ENCODE results near the gene DPAGT1. TPM values are rescaled to one million over a fixed set of nuclear protein-coding genes. Genes with fewer than 3 reads are reported as not detected.

Gene DPAGT1
- total RNA-seq, 1 experiment from 2014 or later: 45.1 TPM

DNA sequence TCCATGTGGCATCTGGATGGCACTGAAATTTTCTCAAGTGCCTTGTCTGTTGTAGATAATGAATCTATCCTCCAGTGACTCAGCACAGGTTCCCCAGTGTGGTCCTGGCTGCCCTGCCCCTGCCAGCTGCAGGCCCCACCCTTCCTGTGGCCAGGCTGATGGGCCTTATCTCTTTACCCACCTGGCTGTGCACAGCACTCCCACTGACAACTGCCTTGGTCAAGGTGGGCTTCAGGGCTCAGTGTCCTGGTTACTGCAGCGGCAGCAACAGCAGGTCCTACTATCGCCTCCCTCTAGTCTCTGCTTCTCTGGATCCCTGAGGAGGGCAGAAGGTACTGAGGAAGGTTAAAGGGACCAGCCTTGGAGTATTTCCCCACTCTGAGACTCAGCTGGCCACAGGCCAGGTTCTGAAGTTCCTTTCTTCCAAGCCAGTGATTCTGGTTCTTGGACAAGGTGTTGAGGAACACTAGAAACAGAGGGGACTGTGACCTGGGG is 13.9 kb downstream of the DPAGT1 start:
- CTCF ChIA-PET: no interaction called here
- Histone ChIP-seq H3K9me3 (ENCODE audit: control insufficient read depth in 1 of 2, insufficient read depth in 1 of 2, low read depth in 1 of 2, low read length in 2 of 2) (no peaks in the 10 kb centered on the region), H3K9ac (ENCODE audit: low read length) (peak overlapping the region; percentile 19), H4K20me1 (ENCODE audit: insufficient read depth) (no peaks in the 10 kb centered on the region), H3K4me1 (ENCODE audit: control insufficient read depth in 1 of 2, insufficient read depth in 2 of 2, low read length in 2 of 2) (peaks cover 25 to 40% of the 10 kb centered on the region in 2 experiments), H3K36me3 (ENCODE audit: control insufficient read depth in 1 of 2, insufficient read depth in 2 of 2, low read length in 2 of 2) (peaks cover 0 to 5% of the 10 kb centered on the region in 2 experiments; a peak in 1 of 4 replicates), H3K9me2 (ENCODE audit: insufficient read depth) (no peaks in the 10 kb centered on the region), H2AFZ (ENCODE audit: low read depth, low read length, poor library complexity, severe bottlenecking) (no peak overlapping the region), H3K27ac (ENCODE audit: low read depth, low read length) (peak overlapping the region; percentile 40; the same call in 1 of the 2 replicates), H3K79me2 (ENCODE audit: insufficient read depth, low read length) (peaks cover 27% of the 10 kb centered on the region), H3K4me3 (replicated peaks in 1 of 2; ENCODE audit: low read depth in 1 of 2, low read length in 2 of 2) (0 out of 4 replicates have a peak overlapping the region, but pooled peaks of 1 of the 2 experiments have one; percentile 4), H3K27me3 (ENCODE audit: insufficient read depth, low read length) (no peaks in the 10 kb centered on the region), H3K4me2 (ENCODE audit: low read length) (peak overlapping the region; percentile 46)
- DNase-seq (ENCODE audit: low read depth, low spot score) (no peak), ATAC-seq (no peak)
- intact Hi-C loops (cut with micrococcal nuclease): no loop called here
- POLR2A ChIA-PET: no interaction called here
- RAD21 ChIA-PET (ENCODE audit: low non-redundant PET in 1 of 2, low total read pairs in 2 of 2, uncharacterized antibody in 2 of 2, unreplicated experiment in 2 of 2): no interaction called here
- no TSS peak for BruUV-seq (replicated peaks)
- TF ChIP-seq EZH2phosphoT487 (IDR thresholded peaks at IDR 0.05; ENCODE audit: borderline replicate concordance) (no peak), FOSL1 (IDR thresholded peaks at IDR 0.05; ENCODE audit: low read depth) (0 out of 2 replicates have a peak, but pooled peaks have one; percentile 7)
- TF ChIP-seq, protein P1, sequence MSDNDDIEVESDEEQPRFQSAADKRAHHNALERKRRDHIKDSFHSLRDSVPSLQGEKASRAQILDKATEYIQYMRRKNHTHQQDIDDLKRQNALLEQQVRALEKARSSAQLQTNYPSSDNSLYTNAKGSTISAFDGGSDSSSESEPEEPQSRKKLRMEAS (IDR thresholded peaks at IDR 0.05): peak; percentile 26; the same call in 1 of the 2 replicates

DNA sequence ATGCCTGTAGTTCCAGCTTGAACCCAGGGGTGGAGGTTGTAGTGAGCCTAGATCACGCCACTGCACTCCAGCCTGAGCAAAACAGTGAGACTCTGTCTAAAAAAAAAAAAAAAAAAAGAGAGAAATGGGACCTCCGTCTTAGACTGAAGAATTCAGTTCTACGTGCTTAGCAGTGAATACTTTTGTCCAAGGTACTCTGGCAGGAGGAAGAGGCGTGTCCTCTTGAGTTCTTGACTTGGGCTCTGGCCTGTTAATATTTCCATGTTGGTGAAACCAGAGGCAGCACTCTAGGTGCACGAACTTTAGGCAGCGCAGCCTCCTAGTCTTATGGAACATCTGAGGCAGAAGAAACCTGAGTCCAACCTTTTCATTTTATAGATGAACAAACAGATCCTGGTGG is 14.5 kb downstream of the DPAGT1 start:
- RAD21 ChIA-PET (ENCODE audit: low non-redundant PET in 1 of 2, low total read pairs in 2 of 2, uncharacterized antibody in 2 of 2, unreplicated experiment in 2 of 2): no interaction called here
- H3K27ac ChIP-seq (ENCODE audit: low read depth, low read length): peak overlapping the region; percentile 40; the same call in 1 of the 2 replicates
- no peak overlapping the region for H2AFZ ChIP-seq (ENCODE audit: low read depth, low read length, poor library complexity, severe bottlenecking)
- intact Hi-C loops (cut with micrococcal nuclease): no loop called here
- H3K9ac ChIP-seq (ENCODE audit: low read length): peak overlapping the region; percentile 19
- no peaks in the 10 kb centered on the region for H3K36me3 ChIP-seq (ENCODE audit: control insufficient read depth in 1 of 2, insufficient read depth in 2 of 2, low read length in 2 of 2)
- TF ChIP-seq EZH2phosphoT487 (IDR thresholded peaks at IDR 0.05; ENCODE audit: borderline replicate concordance) (no peak), RAD21 (IDR thresholded peaks at IDR 0.05; ENCODE audit: low read depth) (no peak), TCF7L2 (IDR thresholded peaks at IDR 0.05; ENCODE audit: borderline replicate concordance, extremely low read depth, insufficient read depth, insufficient read length) (no peak), POLR2AphosphoS5 (IDR thresholded peaks at IDR 0.05; ENCODE audit: low read depth, low read length) (no peak), YY1 (IDR thresholded peaks at IDR 0.05; ENCODE audit: extremely low read depth, insufficient replicate concordance, low read depth, low read length) (no peak), EZH2 (IDR thresholded peaks at IDR 0.05) (no peak)
- TF ChIP-seq, protein P2, sequence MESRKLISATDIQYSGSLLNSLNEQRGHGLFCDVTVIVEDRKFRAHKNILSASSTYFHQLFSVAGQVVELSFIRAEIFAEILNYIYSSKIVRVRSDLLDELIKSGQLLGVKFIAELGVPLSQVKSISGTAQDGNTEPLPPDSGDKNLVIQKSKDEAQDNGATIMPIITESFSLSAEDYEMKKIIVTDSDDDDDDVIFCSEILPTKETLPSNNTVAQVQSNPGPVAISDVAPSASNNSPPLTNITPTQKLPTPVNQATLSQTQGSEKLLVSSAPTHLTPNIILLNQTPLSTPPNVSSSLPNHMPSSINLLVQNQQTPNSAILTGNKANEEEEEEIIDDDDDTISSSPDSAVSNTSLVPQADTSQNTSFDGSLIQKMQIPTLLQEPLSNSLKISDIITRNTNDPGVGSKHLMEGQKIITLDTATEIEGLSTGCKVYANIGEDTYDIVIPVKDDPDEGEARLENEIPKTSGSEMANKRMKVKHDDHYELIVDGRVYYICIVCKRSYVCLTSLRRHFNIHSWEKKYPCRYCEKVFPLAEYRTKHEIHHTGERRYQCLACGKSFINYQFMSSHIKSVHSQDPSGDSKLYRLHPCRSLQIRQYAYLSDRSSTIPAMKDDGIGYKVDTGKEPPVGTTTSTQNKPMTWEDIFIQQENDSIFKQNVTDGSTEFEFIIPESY (IDR thresholded peaks at IDR 0.05; ENCODE audit: extremely low read depth, insufficient replicate concordance, low read length): no peak
- TF ChIP-seq, protein P1 (IDR thresholded peaks at IDR 0.05): no peak
- CTCF ChIA-PET: interaction anchor here (2.6 kb wide), 1 partner anchor 8 kb away, joined by 20 read pairs; a partner anchor contains a TSS
- BruUV-seq (replicated peaks): no TSS peak
- H3K4me1 ChIP-seq (ENCODE audit: control insufficient read depth in 1 of 2, insufficient read depth in 2 of 2, low read length in 2 of 2): peaks cover 25 to 37% of the 10 kb centered on the region in 2 experiments
- no peaks in the 10 kb centered on the region for H3K9me3 ChIP-seq (ENCODE audit: control insufficient read depth in 1 of 2, insufficient read depth in 1 of 2, low read depth in 1 of 2, low read length in 2 of 2)
- H3K4me2 ChIP-seq (ENCODE audit: low read length): peak overlapping the region; percentile 46
- ATAC-seq: no peak
- peaks cover 24% of the 10 kb centered on the region for H3K79me2 ChIP-seq (ENCODE audit: insufficient read depth, low read length)
- POLR2A ChIA-PET: interaction anchor here (0.7 to 3.0 kb wide), 2 partner anchors 8 to 72 kb away, joined by 3 to 27 read pairs; a partner anchor contains a TSS
- DNase-seq (ENCODE audit: low read depth, low spot score): no peak
- H3K4me3 ChIP-seq (replicated peaks in 1 of 2; ENCODE audit: low read depth in 1 of 2, low read length in 2 of 2): no peak overlapping the region
- no peaks in the 10 kb centered on the region for H3K27me3 ChIP-seq (ENCODE audit: insufficient read depth, low read length)
- no peaks in the 10 kb centered on the region for H4K20me1 ChIP-seq (ENCODE audit: insufficient read depth)
- H3K9me2 ChIP-seq (ENCODE audit: insufficient read depth): no peaks in the 10 kb centered on the region
